Measurements from ENCODE around the gene STAC3. TPM values are rescaled to one million over a fixed set of nuclear protein-coding genes. Genes with fewer than 3 reads are reported as not detected.

STAC3 gene
- total RNA-seq, 6 experiments from 2014 or later, result 0.21 to 1.1 (median 0.58) TPM

- no peak overlapping the region for H3K4me3 Mint-ChIP-seq
- H3K27me3 Mint-ChIP-seq (ENCODE audit: insufficient read depth), result peaks cover 1% of the 10 kb centered on the region
- TF ChIP-seq CTCF (IDR thresholded peaks at IDR 0.05), result no peak
- no peak for DNase-seq
- H3K4me1 Mint-ChIP-seq (ENCODE audit: low read depth), result no peaks in the 10 kb centered on the region
- peaks cover 2% of the 10 kb centered on the region; the same call in 1 of the 2 replicates for H3K36me3 Mint-ChIP-seq (ENCODE audit: low read depth)
- no peak overlapping the region for H3K27ac Mint-ChIP-seq
- no peaks in the 10 kb centered on the region for H3K9me3 Mint-ChIP-seq
These were observed 3.7 kb upstream of the STAC3 start for GRCh38 chr12:57254506-57255280.

GRCh38 chr12:57250541-57250940, 446 bp downstream of the STAC3 start:
- no peak for TF ChIP-seq CTCF (IDR thresholded peaks at IDR 0.05)
- H3K27me3 Mint-ChIP-seq (ENCODE audit: insufficient read depth), result peaks cover 1% of the 10 kb centered on the region
- no peak overlapping the region for H3K4me3 Mint-ChIP-seq
- no peaks in the 10 kb centered on the region for H3K4me1 Mint-ChIP-seq (ENCODE audit: low read depth)
- no peak overlapping the region for H3K27ac Mint-ChIP-seq
- no peaks in the 10 kb centered on the region; the same call in 1 of the 2 replicates for H3K36me3 Mint-ChIP-seq (ENCODE audit: low read depth)
- DNase-seq, result no peak
- H3K9me3 Mint-ChIP-seq, result no peaks in the 10 kb centered on the region

GRCh38 chr12:57248934-57249742, 1.8 kb downstream of the STAC3 start:
- Mint-ChIP-seq H3K27ac (no peak overlapping the region), H3K27me3 (ENCODE audit: insufficient read depth) (peaks cover 6% of the 10 kb centered on the region), H3K36me3 (ENCODE audit: low read depth) (no peaks in the 10 kb centered on the region; the same call in 1 of the 2 replicates), H3K9me3 (no peaks in the 10 kb centered on the region), H3K4me1 (ENCODE audit: low read depth) (no peaks in the 10 kb centered on the region), H3K4me3 (no peak overlapping the region)
- no peak for TF ChIP-seq CTCF (IDR thresholded peaks at IDR 0.05)
- no peak for DNase-seq

GRCh38 chr12:57247041-57247440, 3.9 kb downstream of the STAC3 start:
- Mint-ChIP-seq H3K27me3 (ENCODE audit: insufficient read depth) (peaks cover 9% of the 10 kb centered on the region), H3K9me3 (no peaks in the 10 kb centered on the region)
- TF ChIP-seq CTCF (IDR thresholded peaks at IDR 0.05), result no peak

GRCh38 chr12:57244312-57244696, 6.7 kb downstream of the STAC3 start:
- no peak for DNase-seq
- peaks cover 28% of the 10 kb centered on the region for H3K4me1 Mint-ChIP-seq (ENCODE audit: low read depth)
- no peak overlapping the region for H3K27ac Mint-ChIP-seq
- H3K9me3 Mint-ChIP-seq, result no peaks in the 10 kb centered on the region
- no peak overlapping the region for H3K4me3 Mint-ChIP-seq
- peaks cover 23% of the 10 kb centered on the region for H3K27me3 Mint-ChIP-seq (ENCODE audit: insufficient read depth)
- no peak for TF ChIP-seq CTCF (IDR thresholded peaks at IDR 0.05)
- H3K36me3 Mint-ChIP-seq (ENCODE audit: low read depth), result no peaks in the 10 kb centered on the region; the same call in 1 of the 2 replicates

More at GRCh38 chr12:57247041-57247440, 3.9 kb downstream of the STAC3 start:
- no peak for DNase-seq
- Mint-ChIP-seq H3K27ac (no peak overlapping the region), H3K4me1 (ENCODE audit: low read depth) (peaks cover 3% of the 10 kb centered on the region), H3K4me3 (no peak overlapping the region), H3K36me3 (ENCODE audit: low read depth) (no peaks in the 10 kb centered on the region; the same call in 1 of the 2 replicates)

Data from HFFc6 (cell line).